Astrocyte (in vitro differentiated cells and primary cell): ENCODE results near the gene SLC24A4.

Experiments
- CTCF ChIP-seq: IDR thresholded peaks from 2 replicates; pipeline ENCODE4 v1.5.1; 2011; ENCODE audit warnings: low read depth, mild to moderate bottlenecking, inconsistent platforms, low read length, moderate library complexity; ENCODE audit not compliant: insufficient read depth
- EZH2 ChIP-seq: IDR thresholded peaks from 2 replicates; pipeline ENCODE4 v1.6.1; 2012; ENCODE audit warnings: mild to moderate bottlenecking, low read length, inconsistent platforms; ENCODE audit not compliant: insufficient read depth

- TF ChIP-seq EZH2 (no peak), CTCF (no peak)
Observed at GRCh38 chr14:92513966-92514843, 191.2 kb downstream of the SLC24A4 start.
